Activated CD8-positive, alpha-beta memory T cell treated with anti-CD3 and anti-CD28 coated beads for 24 hours (primary cell): Measurements from ENCODE around the gene TET1.
A peak's percentile ranks its signal among the peaks of the same experiment; 100 is the strongest.
"Not testable (repeated sequence)": the region's sequence is repeated elsewhere in the genome, so short reads cannot be mapped to it uniquely, and the experiment has no call there.

Experiments used
- DNase-seq: peaks from one replicate; pipeline ENCODE4 v3.0.0-alpha.2; 2020

Gene TET1

DNA sequence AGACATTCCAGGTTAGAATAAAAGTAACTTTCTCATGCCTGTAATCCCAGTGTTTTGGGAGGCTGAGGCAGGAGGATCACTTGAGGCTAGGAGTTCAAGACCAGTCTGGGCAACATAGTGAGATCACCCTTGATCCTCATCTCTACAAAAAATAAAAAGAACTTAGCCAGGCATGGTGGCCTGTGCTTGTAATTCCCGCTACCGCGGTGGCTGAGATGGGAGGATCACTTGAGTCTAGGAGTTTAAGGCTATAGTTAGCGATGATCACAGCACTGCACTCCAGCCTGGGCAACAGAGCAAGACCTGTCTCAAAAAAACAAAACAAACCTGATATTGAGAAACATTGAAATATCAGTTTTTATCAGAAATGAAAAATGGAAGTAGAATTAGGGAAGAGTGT lies 4.6 kb downstream of the TET1 start:
- DNase-seq, result no peak

DNA sequence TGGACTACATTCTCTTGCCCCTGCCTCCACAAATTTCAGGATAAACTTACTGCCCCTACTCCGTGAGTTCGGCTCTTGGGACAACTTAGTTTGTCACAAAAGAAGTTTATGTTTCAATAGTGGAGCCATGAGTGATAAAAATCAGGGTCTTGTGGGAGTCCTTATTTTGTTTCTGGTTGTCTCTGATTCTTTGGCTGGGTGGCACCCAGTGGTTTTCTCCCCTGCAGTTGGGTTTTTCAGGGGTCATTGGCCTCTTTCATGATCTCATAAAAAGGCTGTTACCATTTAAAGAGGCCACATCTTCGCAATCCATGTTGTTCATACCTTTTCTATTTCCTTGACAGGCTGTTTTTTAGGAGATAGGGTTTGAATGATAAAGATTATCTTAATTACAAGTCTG lies 5.5 kb downstream of the TET1 start:
- no peak for DNase-seq

DNA sequence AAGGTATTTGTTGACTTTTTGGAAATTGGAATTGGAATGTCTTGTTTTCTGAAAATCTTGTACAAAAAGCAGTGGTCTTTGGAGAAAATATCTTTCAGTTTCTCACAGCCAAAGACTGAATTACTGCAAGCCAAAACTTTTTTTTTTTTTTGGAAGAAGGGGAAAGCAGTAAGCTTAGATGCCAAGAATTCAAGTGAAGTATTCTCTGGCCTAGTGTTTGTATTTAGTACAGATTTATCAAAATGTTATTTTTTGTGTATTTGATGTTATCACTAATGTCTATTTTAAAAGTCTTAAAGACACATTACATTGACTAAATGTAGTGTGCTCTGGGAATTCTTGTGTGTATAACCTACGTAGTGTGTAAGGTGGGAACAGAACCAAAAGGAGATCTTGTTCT lies 6.2 kb downstream of the TET1 start:
- DNase-seq, result no peak

GRCh38 chr10:68566955-68567354 lies 6.8 kb downstream of the TET1 start:
- no peak for DNase-seq

- no peak for DNase-seq
Measured at GRCh38 chr10:68572151-68572550, 12.0 kb downstream of the TET1 start.

DNA sequence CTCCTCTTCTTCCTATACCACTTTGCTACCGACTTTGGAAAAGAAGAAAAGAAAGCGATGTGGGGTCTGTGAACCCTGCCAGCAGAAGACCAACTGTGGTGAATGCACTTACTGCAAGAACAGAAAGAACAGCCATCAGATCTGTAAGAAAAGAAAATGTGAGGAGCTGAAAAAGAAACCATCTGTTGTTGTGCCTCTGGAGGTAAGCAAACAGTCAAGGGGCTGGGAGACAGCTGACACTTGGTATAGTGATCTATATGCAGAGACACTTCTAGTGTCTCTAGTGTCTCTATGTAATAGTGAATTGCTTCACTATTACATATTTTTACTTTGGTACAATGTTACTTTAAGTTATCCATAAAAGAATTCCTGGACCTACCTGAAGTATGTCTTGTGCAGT lies 13.9 kb downstream of the TET1 start:
- DNase-seq, result no peak

DNA sequence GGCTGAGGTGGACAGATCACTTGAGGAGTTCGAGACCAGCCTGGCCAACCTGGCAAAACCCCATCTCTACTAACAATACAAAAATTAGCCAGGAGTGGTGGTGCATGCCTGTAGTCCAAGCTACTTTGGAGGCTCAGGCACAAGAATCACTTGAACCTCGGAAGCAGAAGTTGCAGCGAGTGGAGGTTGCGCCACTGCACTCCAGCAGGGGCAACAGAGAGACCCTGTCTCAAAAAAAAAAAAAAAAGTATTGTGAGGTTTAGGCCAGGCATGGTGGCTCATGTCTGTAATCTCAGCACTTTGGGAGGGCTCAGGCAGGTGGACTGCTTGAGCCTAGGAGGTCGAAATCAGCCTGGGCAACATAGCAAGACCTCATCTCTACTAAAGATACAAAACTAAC lies 16.0 kb downstream of the TET1 start:
- no peak for DNase-seq

- DNase-seq, result no peak
Measured at GRCh38 chr10:68578974-68579373, 18.8 kb downstream of the TET1 start.

GRCh38 chr10:68584187-68584586 lies 24.1 kb downstream of the TET1 start:
- DNase-seq, result not testable (repeated sequence)

DNA sequence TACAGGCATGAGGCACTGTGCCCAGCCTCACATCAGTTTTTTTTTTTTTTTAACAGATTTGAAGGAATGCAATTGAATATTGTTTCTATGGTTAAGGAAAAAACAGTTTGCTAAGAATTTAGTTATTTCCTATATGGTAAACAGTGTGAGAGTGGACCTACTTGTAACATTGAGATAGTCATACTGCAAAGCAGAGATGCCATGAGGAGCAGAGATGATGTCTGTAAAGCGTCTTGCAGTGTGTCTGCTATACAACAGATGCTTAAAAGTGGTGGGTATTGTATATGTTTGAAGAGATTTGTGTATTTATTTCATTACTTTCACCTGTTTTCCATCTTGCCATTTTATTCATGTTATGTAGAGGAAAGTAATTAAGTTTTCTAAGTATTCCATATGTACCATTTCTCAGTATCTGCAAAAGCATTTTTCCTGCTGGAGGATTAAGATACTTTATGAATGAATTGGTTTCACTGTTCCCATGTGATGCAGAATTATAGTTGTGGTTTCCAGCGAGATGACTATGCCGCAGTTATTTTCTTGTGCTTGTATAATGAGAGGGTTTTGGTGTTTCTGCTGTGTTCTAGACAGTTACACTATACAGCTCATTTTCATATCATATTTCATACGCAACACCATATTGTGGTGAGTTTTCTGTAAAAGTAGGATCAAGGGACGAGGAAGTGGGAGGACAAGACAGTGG lies 26.6 kb downstream of the TET1 start:
- DNase-seq, result no peak

- DNase-seq, result no peak
Measured at GRCh38 chr10:68594405-68594804, 34.3 kb downstream of the TET1 start.

DNA sequence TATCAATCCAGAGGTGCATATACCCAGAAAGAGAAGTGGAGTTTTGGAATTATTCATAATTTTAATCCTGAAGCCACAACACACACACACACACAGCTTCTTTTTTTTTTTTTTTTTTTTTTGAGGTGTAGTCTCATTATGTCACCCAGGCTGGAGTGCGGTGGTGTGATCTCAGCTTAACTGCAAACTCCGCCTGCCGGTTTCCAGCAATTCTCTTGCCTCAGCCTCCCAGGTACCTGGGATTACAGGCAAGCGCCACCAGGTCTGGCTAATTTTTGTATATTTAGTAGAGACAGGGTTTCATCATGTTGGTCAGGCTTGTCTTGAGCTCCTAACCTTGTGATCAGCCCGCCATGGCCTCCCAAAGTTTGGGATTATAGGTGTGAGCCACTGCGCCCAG lies 35.4 kb downstream of the TET1 start:
- DNase-seq, result no peak

- no peak for DNase-seq
Measured at GRCh38 chr10:68597407-68597806, 37.3 kb downstream of the TET1 start.

DNA sequence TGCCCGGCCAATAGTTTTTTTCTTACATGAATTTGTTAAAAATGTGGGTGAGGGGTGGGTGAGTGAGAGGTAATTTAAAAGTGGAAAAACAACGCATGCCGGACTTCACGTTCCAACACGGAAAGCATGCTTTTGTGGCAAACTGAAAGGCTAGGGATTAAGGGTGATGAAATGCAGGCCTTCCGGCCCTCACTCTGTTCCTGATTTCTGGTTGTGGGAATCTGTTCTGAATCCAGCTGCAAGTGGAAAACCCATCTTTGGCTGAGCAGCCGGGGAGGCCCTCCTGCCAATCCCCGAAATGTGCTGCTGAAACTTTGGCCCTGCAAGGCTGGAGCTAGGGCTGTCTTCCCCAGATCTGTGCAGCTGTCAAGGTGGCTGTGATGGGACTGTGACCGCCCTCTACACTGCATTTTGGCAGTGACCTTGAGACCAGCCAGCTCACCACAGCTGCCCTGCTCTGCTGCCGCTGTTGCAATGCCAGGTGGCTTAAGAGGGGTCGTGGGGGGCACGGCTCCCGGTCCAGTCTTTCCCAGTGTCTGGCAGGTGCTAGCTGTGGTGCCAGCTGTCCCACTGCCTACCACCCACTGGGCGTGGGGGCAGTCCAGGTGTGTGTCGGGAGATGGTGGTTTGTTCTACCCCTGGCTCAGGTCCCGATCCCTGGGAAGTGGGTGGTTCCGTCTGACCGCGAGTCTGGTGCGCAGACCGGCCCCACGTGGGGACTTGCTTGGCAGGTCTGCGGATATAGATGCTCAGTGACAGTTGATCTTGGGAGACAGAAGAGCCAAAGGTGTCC lies 39.0 kb downstream of the TET1 start:
- DNase-seq, result no peak

GRCh38 chr10:68599771-68600040 lies 39.6 kb downstream of the TET1 start:
- DNase-seq, result no peak

DNA sequence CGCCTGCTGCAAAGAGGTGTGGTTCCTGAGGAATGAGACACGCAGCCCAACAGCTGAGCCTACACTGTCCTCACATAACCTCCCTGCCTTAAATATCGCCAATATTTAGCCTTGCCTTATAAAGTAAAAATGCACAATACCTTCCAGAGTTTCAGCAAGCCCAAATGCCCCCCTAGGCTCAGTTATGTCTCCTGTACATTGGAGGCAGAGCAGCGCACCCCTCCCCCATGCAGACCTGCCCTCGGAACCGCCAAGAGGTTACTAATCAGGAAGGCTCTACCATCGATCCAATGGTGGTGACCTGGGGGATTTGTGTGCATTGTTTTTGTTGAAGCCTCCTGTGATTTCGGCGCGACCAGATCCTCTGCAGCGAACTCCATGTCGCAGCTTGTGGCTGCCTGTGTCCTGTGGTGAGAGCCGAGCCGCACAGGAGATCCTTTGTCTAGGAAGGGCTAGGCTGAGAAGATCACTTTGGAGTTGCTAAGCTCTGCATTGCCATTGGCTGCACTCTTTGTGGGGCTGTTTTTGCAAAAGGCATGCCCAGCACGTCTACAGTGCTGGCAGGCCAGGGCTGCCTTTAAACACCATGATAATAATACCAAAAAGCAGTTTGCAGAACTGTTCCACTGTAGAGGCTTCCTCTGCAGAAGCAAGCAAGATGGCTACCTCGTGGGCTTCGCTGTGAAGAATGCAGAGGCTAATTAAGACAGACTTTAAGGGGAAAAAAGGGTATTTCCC lies 40.1 kb downstream of the TET1 start:
- peak; percentile 85 for DNase-seq

GRCh38 chr10:68601501-68602265 lies 41.5 kb downstream of the TET1 start:
- no peak for DNase-seq

DNA sequence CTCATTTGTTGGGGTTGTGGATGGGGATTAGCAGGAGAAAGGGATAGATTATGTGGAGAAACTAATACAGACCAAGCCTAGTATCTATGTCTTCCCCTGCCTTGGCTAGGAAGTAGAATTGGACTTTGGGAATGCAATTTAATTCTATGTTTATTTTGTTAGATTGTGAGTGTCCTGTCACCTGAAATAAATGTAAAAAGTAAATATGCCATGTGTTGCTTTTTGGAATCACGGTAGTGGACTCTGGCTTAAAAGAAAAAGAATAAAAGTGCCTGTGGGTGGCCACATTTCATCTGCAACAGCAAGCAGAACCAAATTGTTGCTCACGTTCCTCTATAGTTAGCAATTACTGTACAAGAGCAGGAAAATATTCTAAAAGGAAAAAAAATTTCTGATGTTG lies 42.3 kb downstream of the TET1 start:
- no peak for DNase-seq

DNA sequence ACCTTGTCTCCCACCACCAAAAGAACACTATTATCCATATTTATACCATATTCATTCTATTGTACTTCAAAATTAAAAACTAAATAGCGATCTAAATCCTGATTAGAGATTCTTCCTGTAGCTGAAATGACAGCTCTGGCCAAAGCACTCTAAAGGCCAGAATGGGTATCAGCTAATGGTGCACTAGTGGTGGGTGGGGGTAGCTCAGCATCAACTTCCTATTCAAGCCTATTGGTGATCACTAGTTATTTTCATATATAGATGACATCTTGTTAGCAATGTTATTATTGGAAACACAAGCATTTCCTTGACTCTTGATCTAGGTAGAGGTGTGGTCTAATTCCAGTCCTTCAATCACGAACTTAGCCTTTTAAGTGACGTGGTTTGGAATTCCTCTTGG lies 43.6 kb downstream of the TET1 start:
- DNase-seq, result no peak

DNA sequence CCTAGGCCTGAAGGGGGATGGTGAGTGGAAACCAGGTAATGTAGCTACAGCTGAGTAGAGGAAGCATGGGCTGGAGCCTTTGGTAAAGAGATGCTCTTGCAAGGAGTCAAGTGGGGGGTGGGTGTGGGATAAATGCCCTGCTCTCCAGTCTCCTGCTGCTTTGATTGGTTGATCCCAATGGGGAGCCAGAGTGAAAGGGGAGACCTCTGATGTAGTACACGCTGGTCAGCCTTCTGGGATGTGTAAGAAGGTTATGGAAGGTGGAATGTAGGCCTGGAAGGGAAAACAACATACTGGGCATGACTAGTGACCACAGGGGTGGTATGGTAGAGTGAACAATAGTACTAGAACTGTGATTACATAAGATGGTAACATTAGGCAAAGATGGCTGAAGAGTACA lies 44.3 kb downstream of the TET1 start:
- no peak for DNase-seq

DNA sequence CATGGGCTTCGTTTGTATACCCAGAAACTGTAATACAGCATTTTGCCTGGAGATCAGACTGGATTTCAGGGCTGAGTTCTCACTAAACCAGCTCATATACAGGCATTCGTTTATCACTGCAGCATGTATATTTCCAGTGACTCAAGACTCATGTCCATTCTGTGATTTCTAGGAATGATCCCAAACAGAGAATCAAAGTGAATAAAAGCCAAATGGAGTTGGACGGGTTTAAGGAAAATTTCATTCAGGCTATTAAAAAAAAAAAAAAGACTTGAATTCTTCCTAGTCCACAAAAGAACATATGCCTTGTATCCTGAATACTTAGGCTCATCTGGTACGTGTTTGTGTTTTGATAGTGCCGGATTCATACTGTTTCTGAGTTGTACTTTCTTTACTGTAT lies 46.8 kb downstream of the TET1 start:
- no peak for DNase-seq

DNA sequence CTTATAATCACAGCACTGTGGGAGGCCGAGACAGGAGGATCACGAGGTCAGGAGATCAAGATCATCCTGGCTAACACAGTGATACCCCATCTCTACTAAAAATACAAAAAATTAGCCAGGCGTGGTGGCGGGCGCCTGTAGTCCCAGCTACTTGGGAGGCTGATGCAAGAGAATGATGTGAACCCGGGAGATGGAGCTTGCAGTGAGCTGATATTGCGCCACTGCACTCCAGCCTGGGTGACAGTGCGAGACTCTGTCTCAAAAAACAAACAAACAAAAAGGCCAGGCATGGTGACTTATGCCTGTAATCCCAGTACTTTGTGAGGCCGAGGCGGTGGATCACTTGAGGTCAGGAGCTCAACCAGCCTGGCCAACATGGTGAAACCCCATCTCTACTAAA lies 49.9 kb downstream of the TET1 start:
- not testable (repeated sequence) for DNase-seq

GRCh38 chr10:68611227-68611626 lies 51.1 kb downstream of the TET1 start:
- no peak for DNase-seq
